Fibroblast of mammary gland (primary cell): ENCODE data around the gene ZBTB7C.

Source experiments
- DNase-seq: peaks from one replicate; pipeline ENCODE4 v3.0.0-alpha.2; 2010; ENCODE audit warnings: low read depth
- H3K4me3 ChIP-seq: 2 replicates; pipeline ENCODE4 v1.5.1; 2011; ENCODE audit warnings: low read depth, mild to moderate bottlenecking, low read length, moderate library complexity; ENCODE audit not compliant: control insufficient read depth
- CTCF ChIP-seq: conservative IDR thresholded peaks from 2 replicates; pipeline ENCODE4 v1.5.1; 2011; ENCODE audit warnings: low read depth, low read length, inconsistent platforms; ENCODE audit not compliant: control insufficient read depth, insufficient read depth

ZBTB7C gene

GRCh38 chr18:48260237-48260636 lies 148.9 kb downstream of the ZBTB7C start:
- no peak overlapping the region for H3K4me3 ChIP-seq
- TF ChIP-seq CTCF: no peak
- no peak for DNase-seq

- no peak for TF ChIP-seq CTCF
Observed at GRCh38 chr18:48256848-48257247, 152.3 kb downstream of the ZBTB7C start.

GRCh38 chr18:48254077-48254602 lies 155.0 kb downstream of the ZBTB7C start:
- H3K4me3 ChIP-seq: no peak overlapping the region
- no peak for DNase-seq
- TF ChIP-seq CTCF: no peak

More at GRCh38 chr18:48256848-48257247, 152.3 kb downstream of the ZBTB7C start:
- no peak for DNase-seq
- H3K4me3 ChIP-seq: no peak overlapping the region

GRCh38 chr18:48252525-48252924 lies 156.7 kb downstream of the ZBTB7C start:
- no peak for TF ChIP-seq CTCF

GRCh38 chr18:48250918-48251317 lies 158.3 kb downstream of the ZBTB7C start:
- no peak for TF ChIP-seq CTCF
- no peak overlapping the region for H3K4me3 ChIP-seq
- DNase-seq: no peak

More at GRCh38 chr18:48252525-48252924, 156.7 kb downstream of the ZBTB7C start:
- DNase-seq: no peak
- no peak overlapping the region for H3K4me3 ChIP-seq

- no peak overlapping the region for H3K4me3 ChIP-seq
- DNase-seq: no peak
- no peak for TF ChIP-seq CTCF
Observed at GRCh38 chr18:48250362-48250907, 158.7 kb downstream of the ZBTB7C start.

GRCh38 chr18:48249854-48250253 lies 159.3 kb downstream of the ZBTB7C start:
- no peak for TF ChIP-seq CTCF
- no peak overlapping the region for H3K4me3 ChIP-seq
- DNase-seq: no peak
